Measurements from ENCODE around the gene MC5R.

The MC5R gene

DNA sequence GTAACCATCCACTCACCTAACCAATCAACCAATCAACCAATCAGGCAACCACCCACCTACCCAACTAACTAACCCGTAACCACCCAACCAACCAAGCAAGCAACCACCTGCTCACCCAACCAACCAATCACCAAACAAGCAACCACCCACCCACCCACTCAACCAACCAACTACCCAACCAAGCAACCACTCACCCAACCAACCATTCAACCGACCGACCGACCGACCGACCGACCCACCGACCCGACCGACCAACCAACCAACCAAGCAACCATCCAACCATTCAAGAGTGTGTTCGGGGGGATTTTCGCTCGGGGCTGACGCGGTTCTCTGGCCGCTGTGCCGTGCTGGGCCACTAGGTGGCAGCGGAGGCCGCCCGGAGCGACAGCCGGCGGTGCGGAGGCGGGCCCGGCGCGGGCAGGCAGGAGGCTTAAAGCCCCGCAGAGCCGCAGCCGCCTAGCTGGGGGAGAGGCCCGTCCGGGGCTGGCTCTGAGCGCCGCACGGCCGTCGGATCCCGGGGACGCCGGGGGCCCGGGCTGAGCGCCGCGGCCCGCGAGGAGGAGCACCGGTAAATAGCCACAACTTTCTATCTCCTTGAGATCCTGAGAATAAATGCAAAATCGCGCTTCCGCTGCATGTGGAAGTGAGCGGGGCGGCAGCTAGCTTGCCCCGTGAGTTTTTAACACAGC, at the start of gene MC5R:
Gene MC5R, plus strand, starts transcription at position 443 of the 689 bp plus-strand sequence. CDS start 1,617 bp downstream, outside the sequence.
- DNase-seq = no peak

- DNase-seq = no peak
These were observed 48.9 kb upstream of the MC5R start for GRCh38 chr18:13775058-13775457.

- DNase-seq = no peak
These were observed 32.8 kb upstream of the MC5R start for GRCh38 chr18:13791181-13791580.

DNA sequence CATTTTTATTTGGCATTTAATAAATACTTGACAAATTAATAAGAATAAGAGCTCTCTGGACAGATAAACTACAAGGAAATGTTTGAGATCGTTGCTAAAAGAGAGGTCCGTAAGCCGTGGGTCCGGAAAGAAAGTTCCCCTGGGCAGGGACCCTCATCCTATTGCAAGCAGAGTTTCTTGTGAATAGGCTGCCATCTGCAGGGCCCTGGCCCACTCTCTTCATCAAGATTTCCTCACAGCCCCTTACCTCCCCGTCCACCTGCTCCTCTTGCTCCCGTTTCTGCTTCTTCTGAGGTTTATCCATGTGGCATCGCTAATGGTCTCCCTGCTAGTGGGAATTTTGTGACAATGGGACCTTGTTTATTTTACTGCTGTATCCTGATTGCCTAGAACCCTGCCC, 30.1 kb upstream of the MC5R start:
- DNase-seq = no peak

DNA sequence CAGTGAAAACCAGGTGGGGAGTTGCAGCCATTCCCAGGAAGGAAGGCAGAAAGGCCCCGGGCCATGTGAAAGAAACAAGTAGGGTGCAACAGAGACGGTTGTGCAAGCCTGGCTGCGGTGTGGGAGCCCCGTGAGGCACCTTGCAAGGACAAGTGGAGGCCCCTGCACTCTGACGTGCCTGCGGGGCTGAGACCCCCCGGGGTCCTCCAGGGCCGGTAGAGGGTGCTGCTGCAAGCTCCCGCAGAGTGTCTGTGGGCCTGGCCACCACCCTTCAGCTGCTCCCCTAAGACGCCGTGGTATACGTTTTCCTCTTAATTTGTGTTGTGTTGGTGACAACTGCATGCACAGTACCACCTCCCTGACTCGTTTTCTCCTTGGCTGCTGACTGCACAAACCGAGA, 27.4 kb upstream of the MC5R start:
- no peak for DNase-seq

DNA sequence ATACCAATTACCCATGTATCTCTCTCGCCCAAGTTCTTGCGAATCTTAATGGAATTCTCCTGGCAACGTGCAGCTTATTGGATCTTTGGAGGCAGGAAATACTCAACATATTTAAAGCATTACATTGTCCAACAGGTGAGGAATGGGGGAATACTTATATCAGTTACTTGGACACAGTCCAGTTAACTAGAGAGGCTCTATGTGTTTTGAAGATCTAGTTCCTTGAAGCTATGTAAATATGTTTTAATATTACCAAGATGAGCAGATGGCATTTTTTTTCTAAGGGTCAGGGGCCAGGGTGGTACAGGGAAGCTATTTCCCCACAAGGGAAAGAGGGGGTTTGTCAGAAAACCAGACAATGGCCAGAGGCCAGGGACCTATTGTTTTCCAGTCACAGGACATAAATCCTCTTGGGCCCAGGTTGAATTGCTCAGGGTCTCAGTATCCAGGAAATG, 26.8 kb upstream of the MC5R start:
- DNase-seq = no peak

GRCh38 chr18:13799396-13799795, 24.6 kb upstream of the MC5R start:
- no peak for DNase-seq

GRCh38 chr18:13800505-13801259, 23.3 kb upstream of the MC5R start:
- DNase-seq = no peak

GRCh38 chr18:13801260-13801601, 22.7 kb upstream of the MC5R start:
- no peak for DNase-seq

- DNase-seq = no peak
These were observed 19.6 kb upstream of the MC5R start for GRCh38 chr18:13804305-13804704.

DNA sequence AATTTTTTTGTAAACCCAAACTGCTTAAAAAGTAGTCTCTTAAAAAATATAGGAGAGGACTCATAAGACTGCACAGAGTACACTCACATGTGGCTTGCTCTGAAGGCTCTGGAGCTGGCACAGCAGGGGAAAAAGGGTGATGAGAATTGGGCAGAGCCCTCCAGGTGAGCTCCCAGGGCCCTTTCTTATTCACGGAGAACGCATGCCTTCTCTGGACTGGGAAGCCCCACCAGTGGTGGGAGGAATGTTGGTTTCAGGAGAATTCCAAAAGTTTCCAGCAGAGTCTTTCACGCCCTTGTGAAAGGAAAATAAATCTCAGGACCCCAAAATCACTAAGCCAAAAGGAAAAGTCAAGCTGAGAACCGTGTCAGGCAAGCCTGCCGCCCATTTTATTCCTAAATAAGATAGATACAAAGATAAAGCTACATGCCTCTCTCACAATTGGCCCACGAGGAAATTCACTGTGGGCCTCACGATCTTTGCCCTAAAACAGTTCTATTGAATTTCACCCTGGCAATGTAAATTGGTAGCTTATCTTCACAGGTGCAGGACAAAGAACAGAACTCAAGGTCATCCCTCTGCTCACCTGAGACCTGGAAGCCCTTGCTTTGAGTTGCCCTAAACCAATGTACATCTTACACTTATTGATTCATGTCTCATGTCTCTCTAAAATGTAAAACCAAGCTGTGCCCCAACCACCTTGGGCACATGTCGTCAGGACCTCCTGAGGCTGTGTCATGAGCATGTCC, 15.5 kb upstream of the MC5R start:
- no peak for DNase-seq

GRCh38 chr18:13809043-13809430, 14.9 kb upstream of the MC5R start:
- no peak for DNase-seq

DNA sequence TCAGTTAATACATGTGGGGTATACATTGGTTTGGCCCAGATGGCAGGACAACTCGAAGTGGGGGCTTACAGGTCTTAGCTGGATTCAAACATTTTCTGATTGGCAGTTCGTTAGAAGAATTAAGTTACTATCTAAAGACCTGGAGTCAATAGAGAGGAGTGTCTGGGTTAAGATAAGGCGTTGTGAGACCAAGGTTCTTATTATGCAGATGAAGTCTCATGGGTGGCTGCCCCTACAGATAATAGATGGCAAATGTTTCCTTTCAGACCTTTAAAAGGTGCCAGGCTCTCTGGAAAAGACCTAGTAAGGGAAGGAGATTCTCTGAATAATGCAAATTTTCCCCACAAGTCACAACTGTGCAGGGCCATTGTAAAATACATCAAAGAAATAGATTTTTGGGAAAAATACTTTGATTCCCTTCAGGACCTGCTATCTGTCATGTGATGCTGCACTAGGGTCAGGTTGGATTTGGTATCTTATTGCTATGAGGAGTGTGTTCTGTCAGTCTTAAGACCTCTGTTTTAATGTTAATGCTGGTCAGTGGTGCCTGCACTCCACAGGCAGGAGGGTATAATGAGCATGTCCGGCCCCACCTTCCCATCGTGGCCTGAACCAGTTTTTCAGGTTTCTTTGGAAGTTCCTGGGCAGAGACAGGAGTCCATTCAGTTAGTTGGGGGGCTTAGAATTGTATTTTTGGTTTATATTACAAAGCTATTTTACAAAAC, 14.3 kb upstream of the MC5R start:
- DNase-seq = no peak

GRCh38 chr18:13810950-13811485, 12.9 kb upstream of the MC5R start:
- no peak for DNase-seq

GRCh38 chr18:13811993-13812392, 12.0 kb upstream of the MC5R start:
- no peak for DNase-seq

DNA sequence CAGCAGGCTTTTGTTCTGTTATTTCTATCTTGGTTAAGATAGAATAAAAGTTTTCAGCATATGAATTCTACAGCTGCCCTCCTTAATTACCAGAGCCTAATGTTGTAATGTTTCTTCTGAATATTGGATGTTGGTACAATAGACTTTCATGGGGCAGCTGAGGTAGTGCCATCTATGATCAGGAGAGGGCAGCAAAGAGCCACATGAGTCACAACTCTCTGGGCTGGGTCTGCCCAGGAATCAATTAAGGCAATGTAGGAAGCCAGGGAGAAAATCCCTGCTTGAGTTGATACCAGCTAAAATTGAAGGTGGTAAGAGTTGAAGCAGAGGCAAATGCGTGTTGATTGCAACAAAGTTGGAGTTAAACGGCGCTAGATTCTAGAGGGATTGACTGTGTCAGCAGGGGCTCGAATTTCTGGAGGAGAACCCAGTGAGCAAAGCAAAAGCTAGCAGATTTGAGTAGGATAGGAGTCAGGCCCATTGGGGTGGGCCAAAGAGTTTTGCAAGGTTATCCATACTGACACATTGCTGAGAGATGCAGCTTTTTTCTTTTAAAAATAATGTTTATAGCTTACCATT, 10.6 kb upstream of the MC5R start:
- DNase-seq = no peak

GRCh38 chr18:13826209-13826608, 2.3 kb downstream of the MC5R start:
- DNase-seq = no peak

DNA sequence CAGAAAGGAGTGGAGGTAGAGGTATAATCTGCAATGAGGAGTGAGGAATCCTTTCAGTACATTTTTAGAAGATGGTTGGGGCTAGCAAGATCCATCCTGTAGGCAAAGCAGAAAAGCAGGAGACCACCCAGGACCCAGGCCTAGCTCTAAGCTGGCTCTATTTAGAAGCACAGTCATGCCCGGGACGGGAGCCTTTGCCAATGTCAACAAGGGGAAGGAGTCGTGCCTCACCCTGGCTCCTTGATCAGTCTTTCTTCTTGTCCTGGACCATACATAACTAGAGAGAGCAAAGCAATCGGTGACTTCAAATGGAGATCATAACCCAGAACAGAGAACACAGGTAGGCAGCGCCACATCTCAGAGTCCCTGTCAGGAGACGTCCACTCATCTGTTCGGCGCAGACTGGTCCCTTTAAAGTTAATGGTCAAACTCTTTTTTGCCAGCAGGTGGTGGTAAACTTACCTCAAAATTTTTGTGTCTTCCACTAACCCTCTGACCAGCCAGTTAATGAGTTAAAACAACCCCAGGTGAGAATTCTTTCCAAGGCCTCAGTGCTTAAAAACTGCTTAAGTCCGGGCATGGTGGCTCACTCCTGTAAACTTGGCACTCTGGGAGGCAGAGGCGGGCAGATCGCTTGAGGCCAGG, 8.0 kb downstream of the MC5R start:
- DNase-seq = no peak

DNA sequence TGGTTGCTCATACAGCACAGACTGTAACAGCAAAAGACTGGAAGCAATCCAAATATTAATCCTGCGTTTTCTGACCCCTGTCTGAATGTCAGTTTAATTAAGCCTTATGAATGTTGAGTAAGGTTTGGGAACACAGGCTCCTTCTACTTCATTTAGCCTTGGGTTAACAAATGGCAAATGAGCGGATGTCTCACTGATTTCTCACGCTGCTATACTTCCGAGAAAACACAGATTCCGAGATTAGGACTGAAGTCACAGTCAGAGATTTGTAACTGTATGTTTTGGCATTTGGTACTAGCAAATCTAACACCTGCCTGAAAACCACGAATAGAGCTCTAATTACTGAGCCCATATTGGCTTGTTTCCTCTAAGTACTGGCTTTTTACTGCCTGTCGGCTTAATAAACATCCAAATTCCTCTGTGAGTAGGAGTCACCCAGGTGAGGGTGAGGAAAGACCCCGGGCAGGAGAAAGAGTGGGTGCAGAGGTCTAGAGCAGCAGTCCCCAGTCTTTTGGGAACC, 10.6 kb downstream of the MC5R start:
- DNase-seq = no peak

GRCh38 chr18:13835202-13835601, 11.3 kb downstream of the MC5R start:
- DNase-seq = no peak

GRCh38 chr18:13836559-13836958, 12.6 kb downstream of the MC5R start:
- no peak for DNase-seq

DNA sequence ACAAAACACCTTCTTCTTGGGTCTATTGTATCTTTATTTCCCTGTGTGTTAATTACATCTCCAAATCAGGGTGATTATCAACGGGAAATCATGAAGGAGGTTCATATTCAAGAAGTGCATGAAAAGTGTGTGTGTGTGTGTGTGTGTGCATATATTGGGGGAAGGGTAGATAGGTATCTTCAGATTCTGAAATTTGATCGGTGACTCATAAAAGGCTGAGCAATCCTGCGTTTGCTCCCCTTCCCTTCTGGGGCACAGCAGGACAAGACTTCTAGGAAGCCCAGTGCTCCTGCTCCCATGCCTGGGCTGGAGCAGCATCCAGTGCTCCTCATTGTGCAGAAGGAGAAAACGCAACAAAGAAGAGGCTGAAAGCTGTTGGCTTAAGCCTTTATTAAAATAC, 25.8 kb downstream of the MC5R start:
- no peak for DNase-seq
